Limb (tissue), 2 donors: ENCODE measurements around the gene CMTM3.
"Not testable (repeated sequence)": the region's sequence is repeated elsewhere in the genome, so short reads cannot be mapped to it uniquely, and the experiment has no call there.

ENCODE experiments used
- DNase-seq, 2 donors: peaks; one replicate each; pipeline ENCODE4 v3.0.0-alpha.2; 2016; ENCODE audit errors: extremely low spot score in 2 of 2

The CMTM3 gene

DNA sequence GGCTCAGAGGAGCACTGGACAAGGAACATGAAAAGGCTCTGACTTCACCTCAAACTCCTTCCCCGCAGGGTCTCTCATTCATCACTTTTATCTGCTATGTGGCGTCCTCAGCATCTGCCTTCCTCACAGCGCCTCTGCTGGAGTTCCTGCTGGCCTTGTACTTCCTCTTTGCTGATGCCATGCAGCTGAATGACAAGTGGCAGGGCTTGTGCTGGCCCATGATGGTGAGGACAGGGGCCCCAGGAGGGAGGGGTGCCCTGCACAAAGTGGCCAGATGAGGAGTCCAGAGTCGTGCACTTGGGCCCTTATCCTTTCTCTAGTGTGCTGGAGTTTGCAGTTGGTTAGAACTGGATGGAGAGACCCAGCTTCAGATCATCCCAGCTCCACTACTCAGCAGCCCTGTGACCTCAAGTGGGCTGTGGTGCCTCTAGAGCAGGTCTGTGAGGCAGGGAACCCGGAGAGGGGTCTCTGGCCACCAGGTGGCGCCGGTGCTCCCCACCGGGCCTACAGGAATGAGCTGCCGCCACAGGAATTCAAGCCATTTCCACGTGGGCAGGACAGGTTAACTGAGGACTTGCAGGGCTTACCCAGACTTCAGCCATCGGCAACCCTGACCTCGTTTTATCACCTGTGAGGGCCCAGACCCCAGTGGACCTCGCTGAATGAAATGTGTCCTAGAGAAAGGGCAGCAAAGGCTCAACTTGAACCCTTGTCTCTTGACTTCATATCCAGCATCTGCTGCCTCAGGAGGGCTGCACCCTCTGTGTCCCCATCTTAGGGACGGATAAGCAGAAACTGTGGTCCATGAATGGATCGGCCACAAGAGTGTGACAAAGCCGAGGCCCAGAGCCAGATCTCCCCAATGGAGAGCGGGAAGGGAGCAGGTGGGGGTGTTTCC is 4.0 kb downstream of the CMTM3 start:
- DNase-seq = peak; percentile 76 to 92

DNA sequence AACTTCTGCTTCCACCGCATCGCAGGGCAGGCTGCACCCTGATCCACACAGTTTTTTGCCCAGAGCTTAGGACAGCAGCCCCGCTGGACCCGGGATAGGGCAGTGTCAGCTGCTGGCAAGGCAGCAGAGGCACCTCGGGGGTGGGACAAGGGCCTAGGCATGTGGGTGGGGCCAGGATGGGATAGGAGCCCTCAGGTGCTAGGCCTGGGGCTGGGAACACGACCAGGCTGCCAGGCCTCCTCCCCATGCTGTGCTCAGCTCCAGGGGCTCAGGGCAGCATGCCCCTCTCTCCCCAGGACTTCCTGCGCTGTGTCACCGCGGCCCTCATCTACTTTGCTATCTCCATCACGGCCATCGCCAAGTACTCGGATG is 4.6 kb downstream of the CMTM3 start:
- DNase-seq = no peak

DNA sequence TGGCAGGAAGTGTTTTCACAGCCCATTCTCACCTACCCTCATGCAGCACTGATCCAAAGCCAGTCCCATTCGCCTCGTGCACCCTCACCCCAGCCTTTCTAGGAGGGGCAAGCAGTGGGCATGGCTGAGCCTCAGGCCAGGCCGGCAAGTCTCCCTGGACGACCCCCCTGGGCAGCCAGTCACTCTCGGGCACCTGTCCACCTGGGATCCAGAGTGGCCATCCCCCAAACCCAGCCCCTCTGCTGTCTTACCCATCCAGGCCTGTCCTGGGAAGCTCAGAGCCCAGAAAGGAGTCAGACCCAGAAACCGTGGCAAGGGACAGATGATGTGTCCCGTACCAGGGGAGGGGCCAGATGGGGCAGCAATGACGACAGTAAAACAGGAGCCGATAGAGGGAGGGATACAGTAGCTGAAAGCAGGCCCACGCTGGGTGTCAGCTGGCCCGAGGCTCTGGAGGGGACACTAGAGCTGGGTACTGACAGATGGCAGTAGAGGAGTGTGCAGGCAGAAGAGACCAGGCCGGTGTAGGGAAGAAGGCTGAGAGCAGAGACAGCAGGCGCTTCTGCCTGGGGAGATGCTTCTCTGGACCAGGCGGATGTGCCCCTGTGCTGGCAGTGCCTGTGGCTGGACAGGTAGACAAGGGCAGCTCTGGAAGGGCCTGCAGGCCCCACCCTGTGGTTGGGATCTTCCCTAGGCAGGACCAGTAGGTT is 5.8 kb downstream of the CMTM3 start:
- no peak for DNase-seq

DNA sequence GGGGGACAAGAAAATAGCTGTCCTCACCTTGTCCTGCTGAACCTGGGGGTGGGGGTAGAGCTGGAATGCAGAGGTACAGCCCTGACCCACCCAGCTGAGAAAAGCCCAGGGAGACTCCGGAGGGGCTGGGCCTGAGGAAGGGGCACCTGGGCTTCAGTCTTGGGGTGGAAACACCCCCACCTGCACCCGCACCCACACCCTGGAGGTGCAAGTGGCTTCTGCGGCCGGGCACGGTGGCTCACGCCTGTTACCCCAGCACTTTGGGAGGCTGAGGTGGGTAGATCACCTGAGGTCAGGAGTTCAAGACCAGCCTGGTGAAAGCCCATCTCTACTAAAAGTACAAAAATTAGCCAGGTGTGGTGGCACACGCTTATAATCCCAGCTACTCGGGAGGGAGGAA is 7.4 kb downstream of the CMTM3 start:
- not testable (repeated sequence) for DNase-seq

DNA sequence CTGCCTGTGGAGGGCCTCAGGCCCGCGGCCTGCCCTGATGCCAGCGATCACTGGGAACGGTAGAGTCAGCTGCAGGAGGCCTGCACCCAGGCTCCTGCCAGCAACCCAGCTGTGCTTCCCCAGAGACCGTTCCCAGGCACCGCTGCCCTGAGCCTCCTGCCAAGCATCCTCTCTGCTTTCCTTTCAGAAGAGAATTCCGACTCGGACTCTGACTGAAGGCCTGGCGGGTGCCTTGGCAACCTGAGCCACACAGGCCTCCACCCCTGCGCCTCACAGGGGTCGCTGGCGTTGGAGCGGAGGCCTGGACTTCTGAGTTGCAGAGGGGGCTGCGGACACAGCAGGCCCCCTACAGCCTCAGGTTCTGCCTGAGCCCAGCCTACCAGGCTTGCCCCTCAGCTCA is 7.9 kb downstream of the CMTM3 start:
- no peak for DNase-seq

DNA sequence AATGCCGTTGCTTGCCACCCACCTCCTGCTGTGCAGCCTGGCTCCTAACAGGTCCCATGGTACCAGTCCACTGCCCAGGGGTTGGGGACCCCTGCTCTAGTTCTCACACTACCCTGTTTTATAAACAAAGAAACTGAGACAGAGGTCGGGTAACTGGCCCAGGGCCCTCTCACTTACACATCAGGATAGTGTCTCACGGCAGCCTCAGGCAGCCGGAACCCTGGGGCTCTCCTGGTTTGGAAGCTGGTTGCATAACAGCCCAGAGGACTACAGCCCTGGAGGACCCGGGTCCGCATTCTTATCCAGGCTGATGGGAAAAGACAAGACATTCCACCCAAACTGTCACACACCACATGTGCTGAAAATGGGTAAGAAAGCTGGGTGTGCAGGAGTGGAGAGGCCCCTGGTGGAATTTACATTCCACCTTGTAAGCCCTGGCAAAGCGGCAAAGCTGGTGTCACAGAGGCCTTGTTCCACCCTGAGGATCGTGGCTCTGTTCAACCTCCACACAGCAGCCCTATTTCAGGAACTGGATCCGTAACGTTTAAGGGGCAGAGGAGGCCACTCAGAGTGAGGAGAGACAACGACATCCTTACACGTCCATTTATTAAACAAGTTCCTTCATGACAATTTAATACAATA is 9.8 kb downstream of the CMTM3 start:
- no peak for DNase-seq

DNA sequence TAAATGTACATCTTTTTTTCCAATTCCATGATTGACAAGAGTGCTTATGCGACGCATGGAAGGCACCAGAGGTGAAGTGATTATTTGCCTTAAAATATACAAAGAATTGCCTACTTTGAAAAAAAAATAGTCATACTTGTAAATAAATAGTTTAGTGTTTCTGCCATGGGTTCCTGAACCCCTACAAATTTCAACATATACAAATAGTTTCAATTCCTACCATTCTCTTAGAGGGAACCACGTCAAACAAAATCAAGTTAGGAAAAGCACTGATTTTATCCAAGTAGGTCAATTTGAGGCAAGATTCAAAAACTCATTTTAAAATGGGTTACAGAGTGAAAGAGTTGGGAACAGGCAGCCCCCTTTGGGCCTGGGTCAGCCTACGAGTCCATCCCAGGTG is 11.7 kb downstream of the CMTM3 start:
- DNase-seq = no peak

DNA sequence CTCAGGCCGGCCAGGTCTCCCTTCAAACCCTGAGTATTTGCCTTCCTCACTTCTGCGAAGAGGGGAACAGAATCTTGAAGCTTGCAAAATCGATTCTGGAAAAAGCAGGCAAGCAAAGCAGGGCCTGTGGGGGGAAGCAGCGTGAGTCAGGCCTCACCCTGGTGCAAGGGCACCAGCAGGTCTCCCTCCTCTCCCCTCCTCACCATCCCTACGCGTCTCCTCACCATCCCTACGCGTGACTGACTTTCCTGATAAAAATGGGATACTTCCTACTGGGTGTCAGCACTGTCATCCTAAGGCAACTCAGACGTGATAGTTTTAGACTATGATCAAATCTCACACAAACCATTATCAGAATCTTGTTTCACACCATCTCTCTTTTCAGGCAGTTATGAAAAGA is 12.1 kb downstream of the CMTM3 start:
- no peak for DNase-seq

DNA sequence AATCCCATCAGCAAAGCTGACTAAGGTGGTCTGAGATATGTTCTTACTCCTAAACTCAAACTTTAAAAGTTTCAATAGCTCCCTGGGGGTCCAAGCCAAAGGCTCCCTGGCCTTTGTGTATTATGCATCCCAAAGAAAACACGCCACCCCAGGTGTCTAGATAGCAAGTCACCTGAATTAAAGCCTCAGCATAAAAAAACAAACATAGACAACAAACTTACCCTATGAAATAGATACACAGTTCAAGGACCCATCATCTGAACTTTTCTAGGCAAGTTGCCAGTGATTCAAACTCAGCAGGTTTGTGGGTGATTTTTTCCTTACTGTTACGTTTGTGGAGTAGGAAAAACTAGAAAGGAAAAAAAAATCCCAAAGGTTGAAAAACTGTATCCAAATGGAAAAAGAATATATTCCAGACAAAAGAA is 12.5 kb downstream of the CMTM3 start:
- DNase-seq = no peak

DNA sequence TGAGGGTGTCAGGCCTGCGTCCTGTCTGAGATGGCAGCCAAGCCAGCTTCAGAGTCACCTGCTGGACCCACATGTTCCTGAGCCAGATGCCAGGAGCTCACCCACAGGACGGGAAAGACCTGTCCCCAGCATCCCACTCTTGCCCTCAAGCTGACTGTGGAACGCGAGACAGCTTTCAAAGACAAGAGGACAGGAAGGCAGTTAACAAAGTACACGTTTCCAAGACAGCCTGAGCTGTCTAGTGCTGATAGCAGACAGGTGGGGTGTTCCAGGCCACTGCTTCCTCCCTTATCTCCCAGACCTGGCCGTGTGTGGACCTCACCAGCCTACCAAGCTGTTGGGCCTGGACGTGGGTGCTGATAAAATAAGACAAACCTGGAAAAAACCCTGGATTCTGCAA is 13.2 kb downstream of the CMTM3 start:
- no peak for DNase-seq

DNA sequence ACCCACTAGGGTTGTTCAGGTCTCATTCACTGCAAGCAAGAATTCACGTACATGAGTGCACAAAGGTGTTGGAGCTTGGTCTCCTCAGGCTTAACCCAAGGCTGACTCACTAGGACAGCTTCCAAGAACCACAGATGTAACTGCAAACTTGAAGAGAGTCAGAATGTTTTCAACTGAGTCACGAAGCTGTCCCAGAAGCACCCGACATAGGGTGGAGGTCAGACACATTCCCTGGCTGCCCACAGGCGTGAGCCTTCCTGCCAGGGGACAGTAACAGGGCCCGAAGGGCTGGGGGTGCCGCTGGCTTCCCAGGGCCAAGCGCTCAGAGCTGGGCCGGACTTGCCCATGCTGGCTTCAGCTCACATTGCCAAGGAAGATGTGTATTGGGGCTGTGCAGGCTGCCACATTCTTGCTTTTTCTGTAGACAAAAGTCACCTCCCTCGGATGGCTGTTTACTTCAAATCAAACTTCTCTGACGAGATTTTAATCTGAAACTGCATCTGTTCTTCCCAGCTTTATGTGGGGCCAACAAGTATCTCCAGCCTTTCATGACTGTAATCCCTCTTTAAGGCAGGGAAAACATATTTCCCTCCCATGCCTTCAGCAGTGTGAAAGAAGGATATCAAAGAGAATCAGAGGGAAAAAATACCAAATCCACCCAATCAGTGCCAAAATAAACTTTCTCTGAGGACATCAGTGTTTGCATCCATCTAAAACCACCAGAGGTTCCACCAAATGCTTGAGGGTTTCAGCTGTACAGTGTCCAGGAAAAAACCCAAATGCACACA is 14.3 kb downstream of the CMTM3 start:
- DNase-seq = no peak

DNA sequence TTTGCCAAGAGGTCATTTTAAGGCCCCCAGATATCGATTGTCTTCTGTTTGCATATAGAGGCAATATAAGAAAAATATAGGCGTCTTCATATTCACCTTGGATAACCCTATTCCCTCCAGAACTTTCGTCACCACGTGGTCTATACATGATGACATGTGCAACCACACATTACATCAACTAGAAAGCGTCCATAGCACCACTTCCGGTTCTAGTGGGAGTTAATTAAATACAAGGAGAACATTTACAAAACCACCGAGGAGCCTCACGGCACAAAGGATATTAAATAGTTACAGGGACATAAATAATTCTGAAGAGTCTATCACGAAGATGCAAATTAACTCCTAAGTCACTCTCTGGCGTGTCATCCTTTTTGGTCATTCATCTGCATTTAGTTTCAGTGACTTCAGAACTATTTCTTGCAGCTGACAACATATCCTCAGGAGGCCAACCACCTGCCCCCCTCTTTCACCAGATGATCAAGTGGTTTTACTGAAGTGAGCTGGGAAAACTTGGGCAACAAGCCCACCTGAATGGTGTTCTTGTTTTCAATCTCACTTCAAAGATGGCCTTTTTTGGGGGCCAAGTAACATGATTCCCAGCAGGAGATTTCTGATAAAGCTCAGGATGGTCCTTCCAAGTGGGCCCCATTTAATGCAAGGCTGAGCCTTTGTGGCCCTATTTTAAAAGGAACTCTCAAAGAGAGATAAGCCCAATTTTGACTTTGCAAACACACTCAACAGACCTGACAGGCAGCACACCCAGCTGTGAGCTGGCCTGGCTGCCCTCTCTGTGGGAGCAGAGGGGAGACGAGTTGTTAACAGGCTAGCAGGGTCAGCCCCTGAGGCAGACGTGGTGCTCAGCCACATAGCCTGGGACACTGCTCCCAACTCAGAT is 15.3 kb downstream of the CMTM3 start:
- DNase-seq = no peak

DNA sequence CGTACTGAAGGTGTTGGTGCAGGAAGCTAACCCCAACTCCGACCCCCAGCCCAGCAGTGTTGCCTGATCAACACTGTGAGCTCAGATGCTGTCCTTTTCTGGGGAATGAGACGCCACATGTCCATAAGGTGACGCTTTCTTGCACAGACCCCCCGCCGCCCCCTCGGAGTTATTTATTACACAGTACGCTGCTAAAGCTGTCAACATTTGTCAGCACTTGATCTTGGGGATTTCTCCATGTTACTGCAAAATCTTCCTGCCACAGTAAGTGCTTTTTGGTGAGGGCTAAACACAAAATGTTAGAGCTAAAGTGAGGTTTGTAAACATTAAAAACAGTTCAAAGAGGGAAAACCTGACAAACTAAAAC is 15.9 kb downstream of the CMTM3 start:
- no peak for DNase-seq

DNA sequence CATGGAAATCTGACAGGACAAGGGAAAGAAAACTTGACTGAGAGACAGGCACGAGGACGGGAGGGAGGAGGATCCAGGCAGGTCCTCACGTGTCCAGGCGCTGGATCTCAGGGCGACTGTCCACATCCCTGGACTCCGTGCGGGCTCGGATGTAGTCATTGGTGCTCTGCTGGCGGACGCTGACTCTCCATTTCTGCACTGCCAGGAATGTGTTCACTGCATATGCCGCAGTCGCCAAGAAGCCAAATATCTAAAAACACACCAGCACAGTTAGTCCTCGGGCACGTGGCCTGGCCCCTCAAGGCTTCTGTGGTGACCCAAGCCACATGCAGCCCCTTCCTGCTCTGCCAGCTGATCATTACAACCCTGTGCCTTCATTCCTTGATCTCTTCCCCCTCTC is 17.5 kb downstream of the CMTM3 start:
- DNase-seq = no peak

DNA sequence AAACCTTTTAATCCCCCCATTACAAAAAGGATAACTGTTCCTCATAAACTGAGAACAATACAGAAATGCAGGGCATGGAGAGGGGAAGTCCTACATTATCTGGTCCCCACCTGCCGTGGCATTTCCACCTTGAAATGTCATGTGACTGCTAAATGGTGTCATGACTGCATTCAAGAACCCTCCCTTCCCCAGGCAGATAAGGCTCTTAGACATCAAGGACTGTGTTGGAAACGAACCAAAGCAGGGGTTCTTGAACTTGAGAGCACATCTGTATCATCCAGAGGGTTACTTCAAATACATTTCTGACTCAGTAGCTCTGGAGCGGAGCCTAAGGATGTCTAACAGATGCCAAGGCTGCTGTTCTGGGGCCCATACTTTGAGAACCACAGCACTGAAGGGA is 18.4 kb downstream of the CMTM3 start:
- no peak for DNase-seq

DNA sequence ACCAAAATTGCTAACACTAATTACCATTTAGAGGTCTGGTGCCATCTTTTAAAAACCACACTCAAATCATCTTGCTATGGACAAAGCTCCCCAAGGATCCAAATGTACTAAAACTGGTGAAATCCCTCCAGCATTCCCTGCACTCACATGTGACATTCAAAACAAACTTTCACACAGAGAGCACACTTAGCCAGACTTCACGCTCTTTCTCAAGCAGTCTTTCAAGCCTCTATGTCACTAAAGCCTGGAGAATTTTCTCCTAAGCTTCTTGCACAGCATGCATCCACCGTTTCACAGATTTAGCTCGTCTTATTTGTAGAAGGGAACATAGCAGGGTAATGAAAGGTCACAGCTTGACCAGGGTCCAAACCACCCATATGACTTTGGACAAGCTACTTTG is 19.3 kb downstream of the CMTM3 start:
- no peak for DNase-seq

DNA sequence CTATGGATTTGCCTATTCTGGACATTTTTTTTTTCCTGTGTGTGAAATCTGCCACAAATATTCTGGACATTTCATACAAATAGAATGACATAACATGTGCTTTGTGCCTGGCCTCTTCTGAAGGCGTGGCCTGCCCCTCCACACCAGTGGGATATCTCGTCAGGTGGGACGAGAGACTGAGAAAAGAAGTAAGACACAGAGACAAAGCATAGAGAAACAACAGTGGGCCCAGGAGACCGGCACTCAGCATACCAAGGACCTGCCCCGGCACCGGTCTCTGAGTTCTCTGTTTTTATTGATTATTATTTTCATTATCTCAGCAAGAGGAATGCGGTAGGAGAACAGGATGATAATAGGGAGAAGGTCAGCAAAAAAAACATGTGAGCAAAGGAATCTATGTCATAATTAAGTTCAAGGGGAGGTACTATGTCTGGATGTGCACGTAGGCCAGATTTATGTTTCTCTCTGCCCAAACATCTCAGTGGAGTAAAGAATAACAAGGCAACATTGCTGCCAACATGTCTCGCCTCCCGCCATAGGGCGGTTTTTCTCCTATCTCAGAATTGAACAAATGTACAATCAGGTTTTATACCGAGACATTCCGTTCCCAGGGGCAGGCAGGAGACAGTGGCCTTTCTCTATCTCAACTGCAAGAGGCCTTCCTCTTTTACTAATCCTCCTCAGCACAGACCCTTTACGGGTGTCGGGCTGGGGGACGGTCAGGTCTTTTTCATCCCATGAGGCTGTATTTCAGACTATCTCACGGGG is 23.3 kb downstream of the CMTM3 start:
- DNase-seq = not testable (repeated sequence)

DNA sequence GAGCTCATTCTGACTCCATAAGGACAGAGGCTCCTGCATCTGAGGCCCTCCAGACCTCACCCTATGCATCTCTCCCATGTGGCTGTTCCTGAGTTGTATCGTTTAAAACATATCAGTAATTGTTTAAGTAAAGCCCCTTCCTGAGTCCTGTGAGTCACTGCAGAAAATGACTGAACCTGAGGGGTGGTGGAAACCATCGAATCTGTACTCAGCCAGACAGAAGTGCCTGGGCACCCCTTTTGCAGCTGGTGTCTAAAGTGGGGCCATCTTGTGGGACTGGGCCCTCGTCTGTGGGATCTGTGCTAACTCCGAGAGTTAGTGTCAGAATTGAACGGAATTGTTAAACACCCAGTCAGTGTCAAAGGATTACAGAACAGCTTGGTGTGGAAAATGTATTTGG is 25.4 kb downstream of the CMTM3 start:
- no peak for DNase-seq

DNA sequence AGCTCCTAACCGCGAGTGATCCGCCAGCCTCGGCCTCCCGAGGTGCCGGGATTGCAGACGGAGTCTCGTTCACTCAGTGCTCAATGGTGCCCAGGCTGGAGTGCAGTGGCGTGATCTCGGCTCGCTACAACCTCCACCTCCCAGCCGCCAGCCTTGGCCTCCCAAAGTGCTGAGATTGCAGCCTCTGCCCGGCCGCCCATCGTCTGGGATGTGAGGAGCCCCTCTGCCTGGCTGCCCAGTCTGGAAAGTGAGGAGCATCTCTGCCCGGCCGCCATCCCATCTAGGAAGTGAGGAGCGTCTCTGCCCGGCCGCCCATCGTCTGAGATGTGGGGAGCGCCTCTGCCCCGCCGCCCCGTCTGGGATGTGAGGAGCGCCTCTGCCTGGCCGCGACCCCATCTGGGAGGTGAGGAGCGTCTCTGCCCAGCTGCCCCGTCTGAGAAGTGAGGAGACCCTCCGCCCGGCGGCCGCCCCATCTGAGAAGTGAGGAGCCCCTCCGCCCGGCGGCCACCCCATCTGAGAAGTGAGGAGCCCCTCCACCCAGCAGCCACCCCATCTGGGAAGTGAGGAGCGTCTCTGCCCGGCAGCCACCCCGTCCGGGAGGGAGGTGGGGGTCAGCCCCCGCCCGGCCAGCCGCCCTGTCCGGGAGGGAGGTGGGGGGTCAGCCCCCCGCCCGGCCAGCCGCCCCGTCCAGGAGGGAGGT is 26.2 kb downstream of the CMTM3 start:
- not testable (repeated sequence) for DNase-seq
